ENCODE data around the gene AGAP1.

The AGAP1 gene

GRCh38 chr2:235612181-235612950 is 118.5 kb downstream of the AGAP1 start:
- no peak for DNase-seq

GRCh38 chr2:235613649-235614048 is 119.8 kb downstream of the AGAP1 start:
- DNase-seq = no peak

GRCh38 chr2:235614176-235614860 is 120.5 kb downstream of the AGAP1 start:
- no peak for DNase-seq

GRCh38 chr2:235614900-235615712 is 121.3 kb downstream of the AGAP1 start:
- DNase-seq = peak; percentile 49

- DNase-seq = no peak
Measured at GRCh38 chr2:235616885-235617284, 123.0 kb downstream of the AGAP1 start.

- peak; percentile 55 for DNase-seq
Measured at GRCh38 chr2:235618039-235618438, 124.2 kb downstream of the AGAP1 start.

- DNase-seq = no peak
Measured at GRCh38 chr2:235619544-235619943, 125.7 kb downstream of the AGAP1 start.

- DNase-seq = no peak
Measured at GRCh38 chr2:235621736-235622135, 127.9 kb downstream of the AGAP1 start.

- no peak for DNase-seq
Measured at GRCh38 chr2:235623111-235623510, 129.3 kb downstream of the AGAP1 start.

- DNase-seq = no peak
Measured at GRCh38 chr2:235623752-235624151, 129.9 kb downstream of the AGAP1 start.

GRCh38 chr2:235626658-235627057 is 132.8 kb downstream of the AGAP1 start:
- DNase-seq = no peak

GRCh38 chr2:235627682-235628081 is 133.8 kb downstream of the AGAP1 start:
- no peak for DNase-seq

GRCh38 chr2:235630718-235631296 is 137.0 kb downstream of the AGAP1 start:
- DNase-seq = no peak

GRCh38 chr2:235634435-235635158 is 140.8 kb downstream of the AGAP1 start:
- DNase-seq = no peak

GRCh38 chr2:235636546-235636945 is 142.7 kb downstream of the AGAP1 start:
- no peak for DNase-seq

- DNase-seq = no peak
Measured at GRCh38 chr2:235637896-235638295, 144.1 kb downstream of the AGAP1 start.

GRCh38 chr2:235638541-235639427 is 144.9 kb downstream of the AGAP1 start:
- DNase-seq = no peak

- peak; percentile 10 for DNase-seq
Measured at GRCh38 chr2:235639428-235639773, 145.6 kb downstream of the AGAP1 start.

- no peak for DNase-seq
Measured at GRCh38 chr2:235639885-235640284, 146.0 kb downstream of the AGAP1 start.

GRCh38 chr2:235640377-235640776 is 146.5 kb downstream of the AGAP1 start:
- no peak for DNase-seq

- no peak for DNase-seq
Measured at GRCh38 chr2:235640926-235641723, 147.3 kb downstream of the AGAP1 start.

All from kidney glomerular epithelial cell (primary cell).